ENCODE results near the gene SFN.

GRCh38 chr1:26861889-26862378, 1.0 kb upstream of the SFN start:
- TF ChIP-seq TARDBP (CRISPR knock-in tag; IDR thresholded peaks at IDR 0.05) (no peak), UBTF (CRISPR knock-in tag; IDR thresholded peaks at IDR 0.05) (no peak)

Measured in HepG2 (cell line).